ENCODE data around the gene TSPAN1.

TSPAN1 gene

GRCh38 chr1:46174448-46175231 lies at the start of gene TSPAN1:
Gene TSPAN1, plus strand, starts transcription at chr1:46175087. Its CDS starts 6,021 bp downstream, at chr1:46181108.
- DNase-seq (ENCODE audit: low read depth in 2 of 2): no peak

- no peak for DNase-seq (ENCODE audit: low read depth in 2 of 2)
Observed at GRCh38 chr1:46128344-46128743, 46.5 kb upstream of the TSPAN1 start.

- no peak for DNase-seq (ENCODE audit: low read depth in 2 of 2)
Observed at GRCh38 chr1:46130121-46130520, 44.8 kb upstream of the TSPAN1 start.

- no peak for DNase-seq (ENCODE audit: low read depth in 2 of 2)
Observed at GRCh38 chr1:46130606-46131005, 44.3 kb upstream of the TSPAN1 start.

GRCh38 chr1:46131093-46131492 lies 43.8 kb upstream of the TSPAN1 start:
- no peak for DNase-seq (ENCODE audit: low read depth in 2 of 2)

- DNase-seq (ENCODE audit: low read depth in 2 of 2): peak in 1 of 2 donors; percentile 1
Observed at GRCh38 chr1:46131712-46132528, 43.0 kb upstream of the TSPAN1 start.

- DNase-seq (ENCODE audit: low read depth in 2 of 2): peak; percentile 76 to 78
Observed at GRCh38 chr1:46132529-46133180, 42.2 kb upstream of the TSPAN1 start, which contains the start of gene PIK3R3. Gene PIK3R3, minus strand, starts transcription at chr1:46132629. Its CDS starts 677 bp downstream, at chr1:46131952.

- no peak for DNase-seq (ENCODE audit: low read depth in 2 of 2)
Observed at GRCh38 chr1:46133181-46133658, 41.7 kb upstream of the TSPAN1 start.

- DNase-seq (ENCODE audit: low read depth in 2 of 2): no peak
Observed at GRCh38 chr1:46133781-46134350, 41.0 kb upstream of the TSPAN1 start.

GRCh38 chr1:46134660-46135331 lies 40.1 kb upstream of the TSPAN1 start:
- no peak for DNase-seq (ENCODE audit: low read depth in 2 of 2)

- no peak for DNase-seq (ENCODE audit: low read depth in 2 of 2)
Observed at GRCh38 chr1:46136711-46137110, 38.2 kb upstream of the TSPAN1 start.

GRCh38 chr1:46137916-46138315 lies 37.0 kb upstream of the TSPAN1 start:
- DNase-seq (ENCODE audit: low read depth in 2 of 2): no peak

- DNase-seq (ENCODE audit: low read depth in 2 of 2): no peak
Observed at GRCh38 chr1:46148318-46148717, 26.6 kb upstream of the TSPAN1 start.

GRCh38 chr1:46150085-46150484 lies 24.8 kb upstream of the TSPAN1 start:
- no peak for DNase-seq (ENCODE audit: low read depth in 2 of 2)

- no peak for DNase-seq (ENCODE audit: low read depth in 2 of 2)
Observed at GRCh38 chr1:46152016-46152415, 22.9 kb upstream of the TSPAN1 start.

- no peak for DNase-seq (ENCODE audit: low read depth in 2 of 2)
Observed at GRCh38 chr1:46153228-46153627, 21.7 kb upstream of the TSPAN1 start.

- DNase-seq (ENCODE audit: low read depth in 2 of 2): no peak
Observed at GRCh38 chr1:46153732-46154131, 21.2 kb upstream of the TSPAN1 start.

GRCh38 chr1:46157916-46158311 lies 17.0 kb upstream of the TSPAN1 start:
- DNase-seq (ENCODE audit: low read depth in 2 of 2): no peak

GRCh38 chr1:46158312-46159281 lies 16.3 kb upstream of the TSPAN1 start:
- DNase-seq (ENCODE audit: low read depth in 2 of 2): no peak

- DNase-seq (ENCODE audit: low read depth in 2 of 2): no peak
Observed at GRCh38 chr1:46159516-46159915, 15.4 kb upstream of the TSPAN1 start.
